SJCRH30 (cell line): ENCODE measurements around the gene SV2B. TPM values are rescaled to one million over a fixed set of nuclear protein-coding genes. Genes with fewer than 3 reads are reported as not detected.

Experiments
- DNase-seq, 2 experiments: peaks; one replicate each; pipeline ENCODE4 v3.0.0-alpha.2; 2015 to 2020
- H3K27ac ChIP-seq: fragments of 250-450 bp; sonication (Bioruptor Pico); 2 replicates; pipeline ENCODE4 v1.5.1; 2020; ENCODE audit warnings: mild to moderate bottlenecking, moderate library complexity
- H3K27me3 ChIP-seq: fragments of 250-450 bp; sonication (Bioruptor Pico); 2 replicates; pipeline ENCODE4 v1.5.1; 2020; ENCODE audit warnings: mild to moderate bottlenecking, moderate library complexity
- H3K36me3 ChIP-seq: fragments of 250-450 bp; sonication (Bioruptor Pico); 2 replicates; pipeline ENCODE4 v1.5.1; 2020; ENCODE audit warnings: mild to moderate bottlenecking, moderate library complexity
- H3K4me1 ChIP-seq: fragments of 250-450 bp; sonication (Bioruptor Pico); 2 replicates; pipeline ENCODE4 v1.5.1; 2020; ENCODE audit warnings: mild to moderate bottlenecking, moderate library complexity
- H3K4me3 ChIP-seq: fragments of 250-450 bp; sonication (Bioruptor Pico); 2 replicates; pipeline ENCODE4 v1.5.1; 2020; ENCODE audit warnings: mild to moderate bottlenecking, moderate library complexity
- H3K9me3 ChIP-seq: fragments of 250-450 bp; sonication (Bioruptor Pico); replicated peaks from 2 replicates; pipeline ENCODE4 v1.5.1; 2020; ENCODE audit warnings: mild to moderate bottlenecking, moderate library complexity
- total RNA-seq: library from RNA; depleted of rRNA; stranded (reverse); fragments of >200 nt; shearing (Covaris generic); gene quantifications from 2 replicates; pipeline ENCODE4 v1.2.3, GENCODE V29; 2014

SV2B gene
- total RNA-seq, 1 experiment from 2014 or later, result not detected

GRCh38 chr15:91235376-91235775, 135.3 kb downstream of the SV2B start:
- Histone ChIP-seq H3K9me3 (no peaks in the 10 kb centered on the region), H3K4me1 (no peaks in the 10 kb centered on the region), H3K27ac (no peak overlapping the region), H3K36me3 (no peaks in the 10 kb centered on the region), H3K4me3 (no peak overlapping the region), H3K27me3 (0 out of 2 replicates have a peak, but pooled peaks cover 6% of the 10 kb centered on the region)
- DNase-seq, result no peak

DNA sequence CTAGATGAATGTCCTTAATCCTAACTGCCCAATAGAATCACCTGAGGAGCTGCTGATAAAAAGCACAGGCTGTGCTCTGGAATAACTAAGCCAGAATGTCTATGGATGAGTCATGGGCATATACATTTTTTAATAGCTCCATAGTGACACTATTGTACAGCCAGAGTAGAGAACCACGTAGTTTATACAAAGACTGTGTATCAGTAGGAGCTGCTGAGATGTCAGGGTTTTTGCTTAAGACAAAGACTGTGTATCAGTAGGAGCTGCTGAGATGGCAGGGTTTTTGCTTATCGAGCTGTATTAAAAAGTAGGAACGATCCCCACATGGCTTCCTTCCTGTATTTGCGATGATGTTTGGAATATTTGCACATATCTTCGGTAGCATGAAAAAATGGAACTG, 137.4 kb downstream of the SV2B start:
- Histone ChIP-seq H3K4me3 (no peak overlapping the region), H3K27ac (no peak overlapping the region), H3K27me3 (0 out of 2 replicates have a peak, but pooled peaks cover 6% of the 10 kb centered on the region), H3K36me3 (no peaks in the 10 kb centered on the region), H3K9me3 (no peaks in the 10 kb centered on the region), H3K4me1 (no peaks in the 10 kb centered on the region)
- no peak for DNase-seq

DNA sequence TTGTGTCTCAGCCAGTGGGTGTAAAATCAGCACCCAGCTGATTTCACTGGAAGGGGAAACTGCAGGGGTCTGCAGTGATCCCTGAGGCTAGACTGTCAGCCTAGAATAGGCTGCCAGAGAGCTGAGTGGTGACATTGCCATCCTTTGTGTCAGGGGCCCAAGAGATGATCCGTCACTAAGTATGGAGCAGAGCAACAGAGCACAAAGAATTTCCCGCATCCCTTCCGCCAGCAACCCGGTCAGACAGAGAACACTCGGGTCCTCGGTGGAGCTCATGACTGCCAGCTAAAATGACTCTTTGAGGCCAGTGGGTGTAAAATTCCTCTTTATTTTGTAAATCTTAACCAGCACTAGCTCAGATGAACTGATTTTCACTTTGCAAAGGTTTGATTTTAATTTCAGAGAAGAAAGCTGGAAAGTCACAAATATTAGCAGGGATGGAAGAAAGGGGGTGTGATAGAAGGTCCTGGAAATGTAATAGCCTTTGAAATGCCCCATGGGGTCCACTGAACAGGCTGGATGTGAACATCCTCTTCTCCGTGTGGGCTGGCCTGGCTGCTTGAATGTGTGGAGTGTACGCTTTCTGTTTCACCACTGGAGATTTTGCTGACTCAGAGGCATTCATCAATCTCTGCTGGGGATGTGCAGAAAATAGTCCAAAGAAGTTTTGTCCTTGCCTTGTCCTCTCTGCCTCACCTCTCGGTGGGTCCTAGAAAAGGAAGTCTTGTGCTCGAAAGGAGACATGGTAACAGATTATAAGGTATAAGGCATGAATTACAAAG, 138.8 kb downstream of the SV2B start:
- H3K4me1 ChIP-seq, result no peaks in the 10 kb centered on the region
- no peaks in the 10 kb centered on the region for H3K36me3 ChIP-seq
- no peak overlapping the region for H3K27ac ChIP-seq
- no peak for DNase-seq
- no peak overlapping the region for H3K4me3 ChIP-seq
- 0 out of 2 replicates have a peak, but pooled peaks cover 6% of the 10 kb centered on the region for H3K27me3 ChIP-seq
- no peaks in the 10 kb centered on the region for H3K9me3 ChIP-seq

DNA sequence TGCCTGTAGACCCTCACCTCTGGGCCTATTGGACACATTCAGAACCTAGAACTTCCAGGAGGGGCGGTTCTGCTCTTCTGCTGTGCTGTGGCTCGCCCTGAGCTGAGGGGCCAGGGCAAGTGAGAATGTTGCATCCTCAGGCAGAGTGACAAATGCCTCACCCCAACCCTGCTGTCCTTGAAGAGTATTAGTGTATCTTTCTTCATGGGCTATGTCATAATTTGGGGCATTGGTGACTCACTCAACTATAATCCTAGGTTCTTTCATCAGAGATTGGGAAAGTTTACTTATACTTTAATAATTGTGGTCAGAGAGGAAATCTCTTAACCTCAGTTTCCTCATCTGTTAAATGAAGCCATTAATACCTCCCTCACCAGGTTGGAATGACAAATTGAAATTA, 143.8 kb downstream of the SV2B start:
- Histone ChIP-seq H3K27me3 (0 out of 2 replicates have a peak, but pooled peaks cover 6% of the 10 kb centered on the region), H3K9me3 (no peaks in the 10 kb centered on the region), H3K4me1 (no peaks in the 10 kb centered on the region), H3K4me3 (no peak overlapping the region), H3K36me3 (no peaks in the 10 kb centered on the region), H3K27ac (no peak overlapping the region)
- DNase-seq, result no peak

GRCh38 chr15:91244919-91245318, 144.9 kb downstream of the SV2B start:
- Histone ChIP-seq H3K27me3 (0 out of 2 replicates have a peak, but pooled peaks cover 4% of the 10 kb centered on the region), H3K36me3 (no peaks in the 10 kb centered on the region), H3K4me1 (no peaks in the 10 kb centered on the region), H3K4me3 (no peak overlapping the region), H3K9me3 (no peaks in the 10 kb centered on the region), H3K27ac (no peak overlapping the region)
- DNase-seq, result no peak

DNA sequence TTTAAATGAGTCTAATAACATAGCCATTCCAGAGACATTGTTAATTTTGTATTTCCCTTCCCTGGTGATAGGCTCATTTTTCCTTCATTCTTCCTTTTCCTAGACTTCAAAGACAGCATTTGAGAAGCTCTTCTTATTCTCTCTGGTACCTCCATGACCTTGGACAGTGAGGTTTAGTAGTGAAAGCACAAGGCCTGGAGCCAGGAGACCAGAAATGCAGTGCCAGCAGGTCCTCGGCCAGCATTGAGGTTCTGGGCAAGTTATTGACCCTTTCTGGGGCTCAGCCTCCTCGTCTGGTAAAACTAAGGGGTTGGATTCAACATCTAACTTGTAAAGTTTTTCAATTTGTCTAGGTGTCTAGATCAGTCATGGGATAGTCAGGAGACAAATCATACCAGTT, 146.9 kb downstream of the SV2B start:
- H3K27ac ChIP-seq, result no peak overlapping the region
- DNase-seq, result no peak

GRCh38 chr15:91249591-91249990, 149.5 kb downstream of the SV2B start:
- no peaks in the 10 kb centered on the region for H3K27me3 ChIP-seq
- H3K9me3 ChIP-seq, result no peaks in the 10 kb centered on the region
- no peak overlapping the region for H3K4me3 ChIP-seq
- H3K4me1 ChIP-seq, result no peaks in the 10 kb centered on the region
- H3K27ac ChIP-seq, result no peak overlapping the region
- no peak for DNase-seq
- H3K36me3 ChIP-seq, result no peaks in the 10 kb centered on the region

More for the DNA sequence above, 146.9 kb downstream of the SV2B start:
- H3K36me3 ChIP-seq, result no peaks in the 10 kb centered on the region
- no peaks in the 10 kb centered on the region for H3K4me1 ChIP-seq
- no peaks in the 10 kb centered on the region for H3K27me3 ChIP-seq
- no peak overlapping the region for H3K4me3 ChIP-seq
- H3K9me3 ChIP-seq, result no peaks in the 10 kb centered on the region

DNA sequence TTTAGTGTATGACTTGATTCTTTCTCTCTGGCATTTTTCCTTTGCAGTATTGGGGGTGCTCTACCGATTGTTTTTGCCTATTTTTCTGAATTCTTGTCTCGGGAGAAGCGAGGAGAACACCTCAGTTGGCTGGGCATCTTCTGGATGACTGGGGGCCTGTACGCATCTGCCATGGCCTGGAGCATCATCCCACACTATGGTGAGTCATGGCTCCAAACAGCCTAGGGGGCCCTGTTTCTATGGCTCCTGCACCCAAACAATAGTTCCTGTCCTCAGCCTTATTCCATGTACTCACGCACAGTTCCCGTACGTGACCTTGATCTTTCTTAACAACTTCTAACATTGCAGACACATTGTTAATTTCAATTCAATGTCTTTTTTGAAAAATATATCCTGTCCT, 152.3 kb downstream of the SV2B start:
- Histone ChIP-seq H3K4me1 (no peaks in the 10 kb centered on the region), H3K27me3 (peaks cover 6% of the 10 kb centered on the region; the same call in 1 of the 2 replicates), H3K4me3 (no peak overlapping the region), H3K9me3 (no peaks in the 10 kb centered on the region), H3K36me3 (no peaks in the 10 kb centered on the region), H3K27ac (no peak overlapping the region)
- DNase-seq, result no peak

- no peak for DNase-seq
Measured at GRCh38 chr15:91252756-91253155, 152.7 kb downstream of the SV2B start.

GRCh38 chr15:91253605-91254004, 153.5 kb downstream of the SV2B start:
- H3K27me3 ChIP-seq, result peaks cover 6% of the 10 kb centered on the region; the same call in 1 of the 2 replicates
- no peak overlapping the region for H3K4me3 ChIP-seq
- H3K4me1 ChIP-seq, result no peaks in the 10 kb centered on the region
- no peak overlapping the region for H3K27ac ChIP-seq
- no peak for DNase-seq
- H3K9me3 ChIP-seq, result no peaks in the 10 kb centered on the region
- no peaks in the 10 kb centered on the region for H3K36me3 ChIP-seq

More at GRCh38 chr15:91252756-91253155, 152.7 kb downstream of the SV2B start:
- Histone ChIP-seq H3K36me3 (no peaks in the 10 kb centered on the region), H3K4me1 (no peaks in the 10 kb centered on the region), H3K27me3 (peaks cover 6% of the 10 kb centered on the region; the same call in 1 of the 2 replicates), H3K4me3 (no peak overlapping the region), H3K9me3 (no peaks in the 10 kb centered on the region), H3K27ac (no peak overlapping the region)

GRCh38 chr15:91254766-91255165, 154.7 kb downstream of the SV2B start:
- no peaks in the 10 kb centered on the region for H3K4me1 ChIP-seq
- H3K4me3 ChIP-seq, result no peak overlapping the region
- no peak overlapping the region for H3K27ac ChIP-seq
- DNase-seq, result no peak
- no peaks in the 10 kb centered on the region for H3K36me3 ChIP-seq
- H3K9me3 ChIP-seq, result no peaks in the 10 kb centered on the region
- peaks cover 6% of the 10 kb centered on the region; the same call in 1 of the 2 replicates for H3K27me3 ChIP-seq

GRCh38 chr15:91255670-91256192, 155.7 kb downstream of the SV2B start:
- Histone ChIP-seq H3K27ac (no peak overlapping the region), H3K9me3 (no peaks in the 10 kb centered on the region), H3K36me3 (no peaks in the 10 kb centered on the region), H3K4me3 (no peak overlapping the region), H3K27me3 (peaks cover 6% of the 10 kb centered on the region; the same call in 1 of the 2 replicates), H3K4me1 (no peaks in the 10 kb centered on the region)
- DNase-seq, result no peak

- H3K4me1 ChIP-seq, result no peaks in the 10 kb centered on the region
- no peaks in the 10 kb centered on the region for H3K36me3 ChIP-seq
- no peak overlapping the region for H3K27ac ChIP-seq
- DNase-seq, result no peak
- no peaks in the 10 kb centered on the region for H3K9me3 ChIP-seq
- H3K27me3 ChIP-seq, result peaks cover 6% of the 10 kb centered on the region; the same call in 1 of the 2 replicates
- H3K4me3 ChIP-seq, result no peak overlapping the region
Measured at GRCh38 chr15:91257746-91258414, 157.8 kb downstream of the SV2B start.

- H3K9me3 ChIP-seq, result no peaks in the 10 kb centered on the region
- H3K36me3 ChIP-seq, result no peaks in the 10 kb centered on the region
- no peak overlapping the region for H3K4me3 ChIP-seq
- no peak for DNase-seq
- H3K4me1 ChIP-seq, result no peaks in the 10 kb centered on the region
- no peak overlapping the region for H3K27ac ChIP-seq
- H3K27me3 ChIP-seq, result peaks cover 6% of the 10 kb centered on the region; the same call in 1 of the 2 replicates
Measured at GRCh38 chr15:91258415-91258759, 158.3 kb downstream of the SV2B start.

DNA sequence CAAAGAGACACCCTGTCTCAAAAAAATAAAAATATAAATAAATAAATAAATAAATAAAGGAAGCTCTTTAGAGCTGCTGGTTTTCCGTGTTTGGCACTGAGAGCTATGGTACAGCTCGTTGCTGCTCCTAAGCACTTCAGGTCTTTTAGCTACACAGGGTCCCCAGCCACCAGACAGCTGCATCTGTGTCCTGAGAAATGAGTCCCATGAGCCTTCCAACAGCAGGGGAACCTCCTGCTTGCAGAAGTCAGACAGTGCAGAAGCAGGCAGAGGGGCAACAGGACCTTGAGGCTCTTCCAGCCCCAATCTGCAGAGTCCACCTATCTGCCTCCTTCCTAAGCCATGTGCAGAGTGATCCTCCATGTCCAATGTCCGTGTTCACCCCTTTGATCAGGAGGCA, 159.0 kb downstream of the SV2B start:
- Histone ChIP-seq H3K4me1 (no peaks in the 10 kb centered on the region), H3K4me3 (no peak overlapping the region), H3K36me3 (no peaks in the 10 kb centered on the region), H3K27ac (no peak overlapping the region), H3K9me3 (no peaks in the 10 kb centered on the region), H3K27me3 (peaks cover 6% of the 10 kb centered on the region; the same call in 1 of the 2 replicates)
- no peak for DNase-seq
